ENCODE results near the gene IL1A. TPM values are rescaled to one million over a fixed set of nuclear protein-coding genes. Genes with fewer than 3 reads are reported as not detected.
A peak's percentile ranks its signal among the peaks of the same experiment; 100 is the strongest.

Gene IL1A
- total and polyA plus RNA-seq, 9 of the 15 experiments (the other 6 are each of a cell fraction or from before 2014, with no cell fraction given): 0.03 to 0.27 (median 0.14) TPM; not detected in 2

GRCh38 chr2:112758711-112759110 is 25.6 kb downstream of the IL1A start:
- ChIA-PET POLR2A (no interaction called here), CTCF (ENCODE audit: low intra/inter-chr PET ratio) (no interaction called here)
- Histone ChIP-seq H3K79me2 (ENCODE audit: control insufficient read depth, insufficient read depth, low read length) (peaks cover 22% of the 10 kb centered on the region), H4K20me1 (replicated peaks; ENCODE audit: control insufficient read depth, insufficient read depth, low read length) (no peaks in the 10 kb centered on the region), H2AFZ (ENCODE audit: low read depth, low read length) (no peak overlapping the region), H3K4me1 (replicated peaks in 1 of 2; ENCODE audit: control insufficient read depth in 2 of 2, insufficient read depth in 2 of 2, low read length in 2 of 2) (peaks cover 0 to 13% of the 10 kb centered on the region in 2 experiments; a peak in 2 of 5 replicates), H3K27ac (ENCODE audit: extremely low read depth, low read depth, low read length) (no peak overlapping the region), H3K9me3 (replicated peaks; ENCODE audit: control insufficient read depth, insufficient read depth, low read depth, low read length) (peaks cover 2% of the 10 kb centered on the region; the same call in 1 of the 2 replicates), H3K36me3 (ENCODE audit: control insufficient read depth, insufficient read depth, low read length) (peaks cover 84% of the 10 kb centered on the region), H3K27me3 (ENCODE audit: control insufficient read depth in 2 of 2, insufficient read depth in 2 of 2, low read length in 2 of 2) (no peaks in the 10 kb centered on the region), H3K9me1 (ENCODE audit: control insufficient read depth, insufficient read depth, low read length) (no peaks in the 10 kb centered on the region), H3K4me2 (ENCODE audit: insufficient read depth, low read length) (no peak overlapping the region), H3K4me3 (no peak overlapping the region), H3K9ac (ENCODE audit: insufficient read depth in 1 of 2, low read depth in 2 of 2, low read length in 2 of 2) (no peak overlapping the region)
- WGBS (ENCODE audit: insufficient coverage, low coverage, missing lambda C conversion rate): 74% methylated on average over 2 of the region's 2 CpGs
- FAIRE-seq: no peak
- BruUV-seq (replicated peaks): no TSS peak
- no peak for TF ChIP-seq HNRNPK (IDR thresholded peaks at IDR 0.05; ENCODE audit: low read depth, low read length, poor library complexity, severe bottlenecking)
- TF ChIP-seq ZNF436 (CRISPR knock-in tag; IDR thresholded peaks at IDR 0.05): no peak
- no peak for ATAC-seq
- DNase-seq (ENCODE audit: extremely low read depth in 1 of 4, low spot score in 3 of 4): no peak
- in situ Hi-C loops (cut with MboI): no loop called here
- intact Hi-C loops (cut with micrococcal nuclease): no loop called here

- Histone ChIP-seq H3K9me3 (replicated peaks; ENCODE audit: control insufficient read depth, insufficient read depth, low read depth, low read length) (peaks cover 2% of the 10 kb centered on the region; the same call in 1 of the 2 replicates), H3K4me3 (no peak overlapping the region), H3K79me2 (ENCODE audit: control insufficient read depth, insufficient read depth, low read length) (peaks cover 8% of the 10 kb centered on the region), H3K9me1 (ENCODE audit: control insufficient read depth, insufficient read depth, low read length) (no peaks in the 10 kb centered on the region), H3K4me1 (replicated peaks in 1 of 2; ENCODE audit: control insufficient read depth in 2 of 2, insufficient read depth in 2 of 2, low read length in 2 of 2) (no peaks in the 10 kb centered on the region; a peak in 2 of 5 replicates), H2AFZ (ENCODE audit: low read depth, low read length) (no peak overlapping the region), H3K27ac (ENCODE audit: extremely low read depth, low read depth, low read length) (no peak overlapping the region), H3K4me2 (ENCODE audit: insufficient read depth, low read length) (no peak overlapping the region), H3K9ac (ENCODE audit: insufficient read depth in 1 of 2, low read depth in 2 of 2, low read length in 2 of 2) (no peak overlapping the region), H3K36me3 (ENCODE audit: control insufficient read depth, insufficient read depth, low read length) (peaks cover 92% of the 10 kb centered on the region), H4K20me1 (replicated peaks; ENCODE audit: control insufficient read depth, insufficient read depth, low read length) (no peaks in the 10 kb centered on the region), H3K27me3 (ENCODE audit: control insufficient read depth in 2 of 2, insufficient read depth in 2 of 2, low read length in 2 of 2) (no peaks in the 10 kb centered on the region)
- no peak for FAIRE-seq
- ChIA-PET POLR2A (no interaction called here), CTCF (ENCODE audit: low intra/inter-chr PET ratio) (no interaction called here)
- 90% methylated on average over 3 of the region's 3 CpGs for WGBS (ENCODE audit: insufficient coverage, low coverage, missing lambda C conversion rate)
- no TSS peak for BruUV-seq (replicated peaks)
- ATAC-seq: peak; percentile 49; the same call in 2 of the 3 replicates
- no peak for DNase-seq (ENCODE audit: extremely low read depth in 1 of 4, low spot score in 3 of 4)
- no peak for TF ChIP-seq ARHGAP35 (IDR thresholded peaks at IDR 0.05; ENCODE audit: partially characterized antibody)
- 0 out of 2 replicates have a peak, but pooled peaks have one; percentile 48 for TF ChIP-seq ATF3 (IDR thresholded peaks at IDR 0.05)
- no peak for TF ChIP-seq ATF3 (CRISPR knock-in tag; conservative IDR thresholded peaks at IDR 0.05)
- 0 out of 2 replicates have a peak, but pooled peaks have one; percentile 7 for TF ChIP-seq ZNF384 (IDR thresholded peaks at IDR 0.05; ENCODE audit: low read depth, low read length)
- no peak for TF ChIP-seq RBM15 (IDR thresholded peaks at IDR 0.05; ENCODE audit: insufficient read depth, low read length)
- TF ChIP-seq KLF6 (CRISPR knock-in tag; IDR thresholded peaks at IDR 0.05; ENCODE audit: borderline replicate concordance): no peak
- TF ChIP-seq ZNF780A (CRISPR knock-in tag; IDR thresholded peaks at IDR 0.05): no peak
- no peak for TF ChIP-seq PTBP1 (IDR thresholded peaks at IDR 0.05; ENCODE audit: low read depth, low read length)
- TF ChIP-seq CEBPG (CRISPR knock-in tag; IDR thresholded peaks at IDR 0.05): peak; percentile 69; the same call in 1 of the 2 replicates
- TF ChIP-seq CEBPG (tag; conservative IDR thresholded peaks at IDR 0.05 in 1 of 2, IDR thresholded peaks at IDR 0.05 in 1 of 2): peak; percentile 47 to 78; a peak in 3 of 4 replicates
- no peak for TF ChIP-seq KDM2B (CRISPR knock-in tag; IDR thresholded peaks at IDR 0.05)
- in situ Hi-C loops (cut with MboI) (no loop called here), intact Hi-C loops (cut with micrococcal nuclease) (no loop called here)
Observed at GRCh38 chr2:112757265-112757664, 27.0 kb downstream of the IL1A start.

Data from K562 (cell line).